ENCODE data around the gene RBM33.

RBM33 gene

GRCh38 chr7:155624412-155624811 lies 20.0 kb upstream of the RBM33 start:
- no peak for DNase-seq

GRCh38 chr7:155625557-155625956 lies 18.9 kb upstream of the RBM33 start:
- DNase-seq = no peak

- no peak for DNase-seq
Observed at GRCh38 chr7:155629171-155629570, 15.3 kb upstream of the RBM33 start.

GRCh38 chr7:155631155-155631554 lies 13.3 kb upstream of the RBM33 start:
- DNase-seq = no peak

- no peak for DNase-seq
Observed at GRCh38 chr7:155635817-155636216, 8.6 kb upstream of the RBM33 start.

- DNase-seq = no peak
Observed at GRCh38 chr7:155637155-155637554, 7.3 kb upstream of the RBM33 start.

GRCh38 chr7:155638366-155638765 lies 6.1 kb upstream of the RBM33 start:
- no peak for DNase-seq

GRCh38 chr7:155639958-155640520 lies 4.4 kb upstream of the RBM33 start:
- no peak for DNase-seq

- DNase-seq = no peak
Observed at GRCh38 chr7:155640629-155641028, 3.8 kb upstream of the RBM33 start.

- peak in 1 of 14 donors; percentile 50 for DNase-seq
Observed at GRCh38 chr7:155643804-155644177, 670 bp upstream of the RBM33 start.

- peak in 10 of 14 donors; percentile 32 to 69 (median 52) for DNase-seq
Observed at GRCh38 chr7:155644971-155645509, 579 bp downstream of the RBM33 start.

- no peak for DNase-seq
Observed at GRCh38 chr7:155645662-155646061, 1.2 kb downstream of the RBM33 start.

GRCh38 chr7:155646669-155647068 lies 2.2 kb downstream of the RBM33 start:
- no peak for DNase-seq

GRCh38 chr7:155647302-155647701 lies 2.8 kb downstream of the RBM33 start:
- no peak for DNase-seq

GRCh38 chr7:155647734-155648133 lies 3.3 kb downstream of the RBM33 start:
- no peak for DNase-seq

GRCh38 chr7:155648752-155649339 lies 4.4 kb downstream of the RBM33 start:
- no peak for DNase-seq

- DNase-seq = no peak
Observed at GRCh38 chr7:155649588-155649987, 5.1 kb downstream of the RBM33 start.

- no peak for DNase-seq
Observed at GRCh38 chr7:155652156-155653114, 8.0 kb downstream of the RBM33 start.

- DNase-seq = no peak
Observed at GRCh38 chr7:155653803-155654202, 9.3 kb downstream of the RBM33 start.

- no peak for DNase-seq
Observed at GRCh38 chr7:155656891-155657290, 12.4 kb downstream of the RBM33 start.

- DNase-seq = no peak
Observed at GRCh38 chr7:155660059-155660757, 15.7 kb downstream of the RBM33 start.

GRCh38 chr7:155660758-155661093 lies 16.3 kb downstream of the RBM33 start:
- no peak for DNase-seq
